Activated CD4-positive, alpha-beta T cell treated with anti-CD3 and anti-CD28 coated beads for 24 hours (primary cell): ENCODE data around the gene CCDC88C.

Source experiments
- DNase-seq, 2 donors: peaks; one replicate each; pipeline ENCODE4 v3.0.0-alpha.2; 2020; ENCODE audit warnings: low read depth in 2 of 2

CCDC88C gene

GRCh38 chr14:91288876-91289275 lies 128.7 kb downstream of the CCDC88C start:
- no peak for DNase-seq

- DNase-seq = peak; percentile 81 to 83
Observed at GRCh38 chr14:91286530-91286937, 131.1 kb downstream of the CCDC88C start.

GRCh38 chr14:91284791-91285548 lies 132.7 kb downstream of the CCDC88C start:
- DNase-seq = no peak

GRCh38 chr14:91284146-91284790 lies 133.4 kb downstream of the CCDC88C start:
- no peak for DNase-seq

DNA sequence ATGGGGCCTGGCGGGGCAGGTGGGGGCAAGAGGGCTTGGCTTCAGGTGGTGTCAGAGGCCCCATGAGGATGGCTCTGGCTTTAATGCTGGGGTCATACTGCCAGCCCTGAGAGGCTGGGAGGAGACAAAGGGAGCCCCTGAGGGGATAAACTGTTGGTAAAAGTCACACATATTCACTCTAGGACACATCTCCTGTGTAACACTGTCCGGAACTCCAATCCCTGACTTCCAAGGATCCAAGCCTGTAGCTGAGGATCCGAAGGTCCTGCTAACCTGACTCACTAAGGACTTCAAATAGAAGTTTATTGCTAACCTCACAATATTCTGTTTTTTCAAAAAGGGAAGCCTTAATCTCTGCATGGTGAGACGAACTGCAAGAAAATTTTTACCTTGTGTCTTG lies 134.0 kb downstream of the CCDC88C start:
- DNase-seq = no peak

GRCh38 chr14:91282954-91283645 lies 134.5 kb downstream of the CCDC88C start:
- DNase-seq = no peak

- no peak for DNase-seq
Observed at GRCh38 chr14:91281346-91281745, 136.3 kb downstream of the CCDC88C start.

DNA sequence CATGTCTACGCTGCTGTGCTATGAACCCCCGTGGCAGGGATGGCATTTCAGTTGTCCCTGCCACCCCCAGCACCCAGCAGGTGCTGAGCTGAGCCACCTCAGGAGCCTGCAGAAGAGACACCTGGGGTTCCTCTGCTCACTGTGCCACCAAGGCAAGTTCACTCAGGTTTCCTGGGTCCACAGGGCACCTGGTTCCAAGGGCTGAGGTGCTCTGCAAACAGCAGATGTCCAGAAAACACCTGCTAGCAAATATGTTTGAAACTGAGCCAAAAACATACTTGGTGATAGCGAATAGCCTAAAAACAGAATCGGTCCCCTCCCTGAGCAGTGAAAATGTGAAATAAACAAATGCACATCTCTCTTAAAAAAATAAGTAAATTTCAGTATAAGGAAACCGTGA lies 137.5 kb downstream of the CCDC88C start:
- DNase-seq = no peak

DNA sequence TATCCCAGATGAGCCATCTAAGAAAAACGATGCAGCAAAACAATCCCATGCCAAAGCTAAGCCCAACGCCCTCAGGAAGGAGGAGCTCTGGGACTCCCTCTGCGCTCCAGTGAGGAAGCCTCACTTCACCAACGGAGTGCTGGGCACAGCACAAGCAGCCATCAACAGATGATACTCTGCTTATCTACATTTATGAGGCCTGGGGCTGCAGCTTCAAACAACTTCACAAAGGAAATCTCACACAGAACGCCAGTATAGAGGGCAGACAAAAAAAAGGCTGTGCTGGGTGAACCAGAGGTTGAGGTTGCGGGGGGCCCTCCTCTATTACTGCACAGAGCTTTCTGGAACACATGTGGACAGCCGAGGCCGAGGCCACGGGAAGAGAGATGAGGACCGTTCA lies 138.3 kb downstream of the CCDC88C start:
- DNase-seq = no peak

DNA sequence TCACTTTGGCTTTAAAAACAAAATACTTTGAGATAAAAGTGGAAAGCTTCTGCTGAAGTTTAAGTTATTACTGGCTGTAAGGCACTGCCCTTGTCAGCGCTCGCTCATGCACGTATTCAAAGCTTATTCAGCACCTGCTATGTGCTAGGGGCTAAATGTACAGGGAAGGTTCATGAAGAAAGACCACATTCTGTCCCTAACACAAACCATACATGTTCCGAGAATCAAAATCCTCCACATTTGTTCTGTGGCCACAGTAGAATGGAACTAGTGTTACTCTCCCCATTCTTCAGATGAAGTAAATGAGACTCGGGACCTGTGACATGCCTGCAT lies 139.3 kb downstream of the CCDC88C start:
- DNase-seq = no peak

DNA sequence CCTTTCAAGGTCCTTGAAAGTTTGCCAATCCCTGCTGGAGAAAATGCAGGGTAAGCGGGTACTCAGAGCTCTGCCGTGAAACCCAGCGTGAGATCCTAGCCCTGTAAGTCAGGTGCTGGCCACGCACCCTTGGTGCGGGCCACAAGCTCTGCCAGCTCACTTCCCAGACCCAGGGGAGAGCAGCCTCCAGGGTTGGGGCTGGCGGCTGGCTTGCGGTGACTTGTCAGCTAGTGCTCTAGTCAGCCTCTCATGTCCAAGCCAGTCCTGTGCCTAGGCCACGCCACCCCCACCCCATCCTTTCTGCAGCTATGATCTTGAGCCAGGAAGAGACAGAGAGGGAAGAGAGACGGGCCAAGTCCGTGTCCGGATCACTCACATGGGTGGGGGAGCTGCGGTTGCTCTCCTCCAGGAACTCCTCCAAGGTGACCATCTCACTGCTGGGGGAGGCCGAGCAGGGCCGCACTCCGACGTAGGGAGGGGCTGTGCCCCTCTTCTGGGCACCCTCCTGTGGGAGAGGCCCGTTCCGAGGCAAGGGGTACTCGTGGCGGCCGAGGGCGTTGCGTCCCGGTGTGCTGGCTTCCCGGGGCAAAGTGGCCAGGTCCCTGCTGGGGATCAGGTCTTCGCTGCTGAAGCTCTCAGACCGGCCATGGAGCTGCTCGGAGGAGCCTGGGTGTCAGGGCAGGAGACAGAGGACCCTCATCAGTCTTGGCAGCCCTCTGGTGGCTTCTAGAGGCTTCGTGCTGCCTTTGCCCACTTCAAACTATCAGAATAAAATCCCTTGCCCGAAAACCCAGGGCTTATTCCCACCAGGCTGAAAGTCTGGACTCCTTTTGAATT lies 139.9 kb downstream of the CCDC88C start:
- no peak for DNase-seq

GRCh38 chr14:91274796-91275195 lies 142.8 kb downstream of the CCDC88C start:
- DNase-seq = no peak

- no peak for DNase-seq
Observed at GRCh38 chr14:91273885-91274273, 143.7 kb downstream of the CCDC88C start.

DNA sequence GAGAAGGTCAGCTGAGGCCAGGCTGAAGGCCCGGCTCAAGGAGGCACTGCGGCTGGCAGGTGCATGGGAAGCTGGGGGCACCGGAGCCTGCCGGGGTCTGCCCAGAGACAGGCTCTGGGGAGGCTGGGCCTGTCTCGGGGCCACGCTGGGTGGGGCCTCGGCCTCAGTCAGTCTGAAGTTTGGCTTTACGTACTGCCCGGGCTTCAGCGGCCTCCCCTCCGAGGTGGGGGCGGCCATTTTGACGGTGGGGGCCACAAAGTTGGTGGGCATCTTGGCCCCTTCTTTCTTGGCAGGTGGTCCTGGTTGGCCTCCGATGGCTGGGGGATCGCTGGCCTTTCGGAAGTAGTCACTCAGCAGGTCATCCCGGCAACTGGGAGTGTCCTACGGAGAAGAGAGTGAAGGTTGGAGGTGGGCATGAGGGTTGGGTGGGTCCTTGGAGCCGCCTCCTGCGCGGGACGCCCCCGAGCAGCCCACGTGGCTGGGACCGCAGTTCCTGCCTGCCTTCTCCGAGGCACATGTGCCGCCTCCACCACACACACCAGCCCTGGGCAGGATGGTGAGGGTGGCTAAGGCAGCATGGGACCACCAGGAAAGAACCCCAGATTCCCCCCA lies 144.2 kb downstream of the CCDC88C start:
- no peak for DNase-seq

DNA sequence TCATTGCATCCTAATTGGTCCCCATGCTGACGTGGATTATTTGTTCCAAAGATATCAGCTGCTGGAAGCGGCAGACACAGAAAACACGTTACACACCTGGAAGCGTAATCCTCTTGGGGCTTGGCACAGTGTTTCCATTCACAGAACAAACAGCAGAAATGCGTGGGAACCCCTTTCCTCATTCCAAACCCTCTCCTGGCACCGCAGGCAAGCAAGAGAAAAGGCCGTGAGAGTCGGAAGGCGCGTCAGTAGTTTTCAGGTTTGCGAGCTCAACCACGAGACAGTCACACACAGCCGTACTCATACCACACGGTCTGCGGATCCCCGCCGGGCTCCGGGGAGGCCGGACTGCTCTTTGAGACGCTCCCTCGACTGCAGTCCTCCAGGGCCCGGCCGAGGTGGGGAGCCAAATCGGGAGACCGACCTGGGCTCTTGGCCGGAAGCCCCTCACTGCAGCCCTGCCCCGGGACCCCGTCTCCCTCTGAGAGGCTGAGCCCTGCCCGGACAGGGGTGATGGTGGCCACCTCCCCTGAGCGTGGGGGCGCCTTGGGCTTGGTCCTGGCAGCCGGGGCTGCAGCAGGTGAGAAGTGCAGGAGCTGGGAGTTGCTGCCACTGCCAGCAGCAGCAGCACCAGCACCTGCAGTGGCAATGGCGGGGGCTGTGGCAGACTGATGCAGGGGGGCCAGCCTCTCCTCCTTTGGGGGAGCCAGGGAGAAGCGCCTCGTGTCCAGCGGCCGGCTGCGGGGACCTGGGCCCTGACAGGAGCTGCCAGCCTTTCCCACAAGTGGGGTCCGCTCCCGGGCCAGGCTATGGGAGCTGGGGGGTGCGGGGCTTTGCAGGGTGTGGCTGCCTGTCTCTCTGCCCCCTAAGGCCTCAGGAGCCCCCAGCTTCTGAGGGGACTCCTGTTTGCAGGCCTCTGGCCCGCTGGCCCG lies 145.0 kb downstream of the CCDC88C start:
- no peak for DNase-seq

GRCh38 chr14:91271639-91272038 lies 146.0 kb downstream of the CCDC88C start:
- no peak for DNase-seq

DNA sequence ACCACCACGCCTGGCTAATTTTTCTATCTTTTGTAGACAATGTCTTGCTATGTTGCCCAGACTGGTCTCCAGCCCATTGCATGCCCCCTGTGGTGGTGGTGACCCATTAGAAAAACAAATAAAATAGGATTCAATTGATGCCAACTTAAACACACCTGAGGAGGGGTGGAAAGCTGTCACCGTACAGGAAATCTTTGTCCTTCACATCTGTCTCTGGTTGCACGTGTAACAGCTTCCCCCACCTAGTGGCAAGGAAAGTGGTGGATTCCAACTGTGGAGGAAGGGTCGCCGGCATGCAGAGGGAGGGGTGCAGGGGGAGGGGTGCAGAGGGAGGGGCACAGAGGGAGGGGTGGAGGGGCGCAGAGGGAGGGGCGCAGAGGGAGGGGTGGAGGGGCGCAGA lies 147.0 kb downstream of the CCDC88C start:
- DNase-seq = no peak

- no peak for DNase-seq
Observed at GRCh38 chr14:91270188-91270587, 147.4 kb downstream of the CCDC88C start.

DNA sequence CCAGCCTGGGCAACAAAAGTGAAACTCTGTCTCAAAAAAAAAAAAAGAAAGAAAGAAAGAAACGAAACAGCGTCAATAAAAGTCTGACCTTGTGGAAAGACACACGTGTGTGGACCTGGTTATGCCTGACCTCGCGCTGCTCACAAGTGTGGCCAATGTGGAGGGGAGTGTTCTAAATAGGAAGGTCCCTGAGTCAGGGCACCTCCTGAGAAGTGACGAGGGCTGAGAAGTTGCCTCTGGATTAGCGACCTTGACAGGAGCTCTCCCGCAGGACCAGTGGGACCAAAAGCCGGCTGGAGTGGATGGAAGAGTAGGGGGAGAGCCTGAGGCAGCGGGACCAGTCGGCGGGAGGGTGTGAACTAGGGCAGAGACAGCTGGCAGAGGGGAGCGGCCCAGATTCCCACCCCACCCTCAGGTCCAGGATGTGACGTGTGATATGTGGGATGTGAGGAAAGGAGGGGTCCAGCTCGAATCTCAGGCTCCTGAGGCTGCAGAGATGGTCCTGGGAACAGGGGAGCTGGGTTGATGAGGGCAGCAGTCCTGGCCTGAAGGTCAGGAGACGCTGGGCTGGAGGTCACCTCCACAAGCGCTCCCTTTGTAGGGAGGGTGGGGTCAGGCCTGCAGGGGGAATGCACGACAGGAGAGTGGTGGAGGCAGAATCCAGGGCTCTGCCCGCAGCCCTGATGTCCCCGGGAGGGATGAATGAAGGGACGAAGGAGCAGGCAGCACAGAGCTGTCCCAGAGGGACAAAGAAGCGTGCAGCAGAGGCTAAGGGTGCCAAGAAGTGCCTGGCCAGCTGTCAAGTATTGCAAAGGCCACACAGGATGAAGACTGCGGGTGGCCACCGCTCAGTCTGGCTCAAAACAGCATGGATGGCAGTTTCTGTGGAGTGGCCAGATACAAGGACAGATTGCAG lies 148.3 kb downstream of the CCDC88C start:
- DNase-seq = no peak
